GM23248 (cell line): Measurements from ENCODE around the gene ARFIP2.

Experiments
- EZH2 ChIP-seq: fragments of 200-600 bp; sonication (generic); IDR thresholded peaks from 2 replicates; pipeline ENCODE4 v1.6.1; 2018; ENCODE audit warnings: antibody characterized with exemption, mild to moderate bottlenecking; ENCODE audit not compliant: insufficient read depth, poor library complexity, severe bottlenecking
- EZH2phosphoT487 ChIP-seq: fragments of 200-600 bp; sonication (generic); IDR thresholded peaks from 2 replicates; pipeline ENCODE4 v1.6.1; 2018; ENCODE audit warnings: antibody characterized with exemption, moderate library complexity, mild to moderate bottlenecking, low read depth; ENCODE audit not compliant: insufficient read depth

- TF ChIP-seq EZH2, result no peak
- TF ChIP-seq EZH2phosphoT487, result no peak
Measured at GRCh38 chr11:6456361-6457073, 24.6 kb downstream of the ARFIP2 start.
